Smooth muscle cell (in vitro differentiated cells): ENCODE data around the gene EHBP1. TPM values are rescaled to one million over a fixed set of nuclear protein-coding genes. Genes with fewer than 3 reads are reported as not detected.

Experiments
- DNase-seq: peaks from one replicate; lab custom pipeline; 2025; ENCODE audit not compliant: unreplicated experiment; lab: John Stamatoyannopoulos, UW
- H2AFZ ChIP-seq: fragments of 200-600 bp; sonication (generic); 2 replicates; pipeline ENCODE4 v1.6.0; 2016; ENCODE audit warnings: antibody characterized with exemption, low read depth, mild to moderate bottlenecking
- H3F3A ChIP-seq: fragments of 200-600 bp; sonication (generic); 2 replicates; pipeline ENCODE4 v1.6.0; 2017; ENCODE audit warnings: antibody characterized with exemption, low read depth
- H3K27ac ChIP-seq: fragments of 200-600 bp; sonication (generic); 2 replicates; pipeline ENCODE4 v1.5.1; 2016; ENCODE audit warnings: low read depth, mild to moderate bottlenecking
- H3K27me3 ChIP-seq: fragments of 200-600 bp; sonication (generic); 2 replicates; pipeline ENCODE4 v1.6.1; 2016; ENCODE audit warnings: low read depth, mild to moderate bottlenecking
- H3K36me3 ChIP-seq: fragments of 200-600 bp; sonication (generic); 2 replicates; pipeline ENCODE4 v1.5.1; 2016; ENCODE audit warnings: low read depth
- H3K4me1 ChIP-seq: fragments of 200-600 bp; sonication (generic); 2 replicates; pipeline ENCODE4 v1.5.1; 2016; ENCODE audit warnings: low read depth
- H3K4me2 ChIP-seq: fragments of 200-600 bp; sonication (generic); 2 replicates; pipeline ENCODE4 v1.6.0; 2016; ENCODE audit warnings: mild to moderate bottlenecking
- H3K4me3 ChIP-seq: fragments of 200-600 bp; sonication (generic); 2 replicates; pipeline ENCODE4 v1.5.1; 2016; ENCODE audit warnings: mild to moderate bottlenecking
- H3K79me2 ChIP-seq: fragments of 200-600 bp; sonication (generic); 2 replicates; pipeline ENCODE4 v1.6.0; 2016; ENCODE audit warnings: low read depth, mild to moderate bottlenecking
- H3K9ac ChIP-seq: fragments of 200-600 bp; sonication (generic); 2 replicates; pipeline ENCODE4 v1.6.0; 2016; ENCODE audit warnings: low read depth
- H3K9me3 ChIP-seq: fragments of 200-600 bp; sonication (generic); replicated peaks from 2 replicates; pipeline ENCODE4 v1.5.1; 2016; ENCODE audit warnings: low read depth
- H4K20me1 ChIP-seq: fragments of 200-600 bp; sonication (generic); 2 replicates; pipeline ENCODE4 v1.6.0; 2016; ENCODE audit warnings: low read depth
- CTCF ChIP-seq: fragments of 200-600 bp; sonication (generic); IDR thresholded peaks from 2 replicates; pipeline ENCODE4 v1.5.1; 2017; ENCODE audit warnings: borderline replicate concordance, mild to moderate bottlenecking, antibody characterized with exemption; ENCODE audit not compliant: insufficient read depth, poor library complexity, severe bottlenecking
- WGBS: methylation state at CpG from one replicate; pipeline ENCODE4 v1.1.7; 2016; ENCODE audit warnings: low lambda C conversion rate; 5-methylcytosine and 5-hydroxymethylcytosine counted together
- polyA plus RNA-seq: library from polyadenylated mRNA; unstranded; fragments of >200 nt; fragmentation: Nextera tagmentation; extraction: Ambion mirVana; gene quantifications from 2 replicates; pipeline ENCODE4 v1.2.1, GENCODE V29; 2016
- total RNA-seq: library from RNA; depleted of rRNA; stranded (reverse); fragments of >200 nt; gene quantifications from 2 replicates; pipeline ENCODE4 v1.2.3, GENCODE V29; 2014

The EHBP1 gene
- total and polyA plus RNA-seq, 2 experiments from 2014 or later, result 9.3 to 45.9 TPM

- H3K27me3 ChIP-seq, result no peaks in the 10 kb centered on the region
- H3K4me2 ChIP-seq, result no peak overlapping the region
- peaks cover 68% of the 10 kb centered on the region for H3K36me3 ChIP-seq
- peaks cover 26% of the 10 kb centered on the region for H3K9me3 ChIP-seq
- DNase-seq, result no peak
- no peaks in the 10 kb centered on the region for H3K4me1 ChIP-seq
- H3K79me2 ChIP-seq, result no peaks in the 10 kb centered on the region
- no peaks in the 10 kb centered on the region for H3F3A ChIP-seq
- 94% methylated on average over 6 of the region's 6 CpGs for WGBS
- H3K27ac ChIP-seq, result no peak overlapping the region
- H3K9ac ChIP-seq, result no peak overlapping the region
- TF ChIP-seq CTCF, result no peak
- no peaks in the 10 kb centered on the region for H4K20me1 ChIP-seq
- no peak overlapping the region for H3K4me3 ChIP-seq
- no peak overlapping the region for H2AFZ ChIP-seq
Observed at GRCh38 chr2:62874881-62875383, 169.4 kb downstream of the EHBP1 start.

GRCh38 chr2:62881162-62881795, 175.8 kb downstream of the EHBP1 start:
- Histone ChIP-seq H3K4me2 (no peak overlapping the region), H4K20me1 (no peaks in the 10 kb centered on the region), H3K9ac (no peak overlapping the region), H3K4me1 (no peaks in the 10 kb centered on the region), H3F3A (no peaks in the 10 kb centered on the region), H2AFZ (no peak overlapping the region), H3K27ac (no peak overlapping the region), H3K9me3 (peaks cover 11% of the 10 kb centered on the region), H3K36me3 (peaks cover 36% of the 10 kb centered on the region), H3K79me2 (no peaks in the 10 kb centered on the region), H3K27me3 (no peaks in the 10 kb centered on the region), H3K4me3 (no peak overlapping the region)
- DNase-seq, result no peak
- no peak for TF ChIP-seq CTCF
- WGBS, result 96% methylated on average over 4 of the region's 4 CpGs

DNA sequence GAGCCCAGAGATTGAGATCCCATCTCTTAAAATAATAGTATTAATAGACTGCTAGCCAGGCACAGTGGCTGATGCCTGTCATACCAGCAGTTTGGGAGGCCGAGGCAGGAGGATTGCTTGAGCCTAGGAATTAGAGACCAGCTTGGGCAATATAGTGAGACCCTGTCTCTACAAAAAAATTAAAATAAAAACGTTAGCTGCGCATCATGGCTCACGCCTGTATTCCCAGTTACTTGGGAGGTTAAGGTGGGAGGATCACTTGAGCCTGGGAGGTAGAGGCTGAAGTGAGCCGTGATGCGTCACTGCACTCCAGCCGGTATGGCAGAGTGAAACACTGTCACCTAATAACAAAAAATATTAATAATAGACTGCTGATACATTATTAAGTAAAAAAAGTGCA, 178.1 kb downstream of the EHBP1 start:
- no peaks in the 10 kb centered on the region for H3F3A ChIP-seq
- H3K9ac ChIP-seq, result no peak overlapping the region
- no peaks in the 10 kb centered on the region for H3K9me3 ChIP-seq
- no peak for TF ChIP-seq CTCF
- H3K27me3 ChIP-seq, result no peaks in the 10 kb centered on the region
- DNase-seq, result no peak
- H4K20me1 ChIP-seq, result no peaks in the 10 kb centered on the region
- peaks cover 13% of the 10 kb centered on the region for H3K36me3 ChIP-seq
- no peak overlapping the region for H2AFZ ChIP-seq
- H3K27ac ChIP-seq, result no peak overlapping the region
- 95% methylated on average over 7 of the region's 7 CpGs for WGBS
- H3K4me1 ChIP-seq, result no peaks in the 10 kb centered on the region
- no peak overlapping the region for H3K4me2 ChIP-seq
- no peak overlapping the region for H3K4me3 ChIP-seq
- no peaks in the 10 kb centered on the region for H3K79me2 ChIP-seq

GRCh38 chr2:62884086-62884485, 178.6 kb downstream of the EHBP1 start:
- Histone ChIP-seq H2AFZ (no peak overlapping the region), H3K27me3 (no peaks in the 10 kb centered on the region)
- WGBS, result 91% methylated on average over 2 of the region's 2 CpGs

More at GRCh38 chr2:62884086-62884485, 178.6 kb downstream of the EHBP1 start:
- Histone ChIP-seq H3K4me1 (no peaks in the 10 kb centered on the region), H3K79me2 (no peaks in the 10 kb centered on the region), H3K9ac (no peak overlapping the region), H3K9me3 (no peaks in the 10 kb centered on the region), H4K20me1 (no peaks in the 10 kb centered on the region), H3K36me3 (peaks cover 11% of the 10 kb centered on the region), H3K27ac (no peak overlapping the region), H3K4me2 (no peak overlapping the region), H3F3A (no peaks in the 10 kb centered on the region), H3K4me3 (no peak overlapping the region)
- TF ChIP-seq CTCF, result no peak
- DNase-seq, result no peak
